Tibial nerve (tissue), 4 donors: ENCODE data around the gene ATP6V1G1. TPM values are rescaled to one million over a fixed set of nuclear protein-coding genes. Genes with fewer than 3 reads are reported as not detected.

ENCODE experiments used
- DNase-seq, 2 donors: peaks; one replicate each; pipeline ENCODE4 v3.0.0-alpha.2; 2019; ENCODE audit warnings: low spot score in 2 of 2
- H3K27ac ChIP-seq, 4 donors: fragments of 200-600 bp; sonication (generic) in 3 of 4; one replicate each; pipeline ENCODE4 v1.5.1; 2017 to 2019; ENCODE audit warnings: mild to moderate bottlenecking in 1 of 4
- H3K27me3 ChIP-seq, 2 donors: fragments of 200-600 bp; sonication (generic) in 1 of 2; one replicate each; pipeline versions ENCODE4 v1.5.1 to v1.6.0; 2017 to 2019
- H3K36me3 ChIP-seq, 3 donors: fragments of 200-600 bp; sonication (generic); one replicate each; pipeline ENCODE4 v1.5.1; 2018 to 2019
- H3K4me1 ChIP-seq, 4 donors: fragments of 200-600 bp; sonication (generic) in 3 of 4; one replicate each; pipeline ENCODE4 v1.5.1; 2017 to 2019
- H3K4me3 ChIP-seq, 4 donors: fragments of 200-600 bp; sonication (generic) in 3 of 4; one replicate each; pipeline ENCODE4 v1.5.1; 2017 to 2019; ENCODE audit warnings: mild to moderate bottlenecking in 1 of 4, moderate library complexity in 1 of 4
- H3K9me3 ChIP-seq, 4 donors: fragments of 200-600 bp; sonication (generic) in 3 of 4; one replicate each; pipeline ENCODE4 v1.5.1; 2017 to 2019
- EP300 ChIP-seq, 2 donors: sonication (generic); formaldehyde crosslinking; IDR thresholded peaks; one replicate each; pipeline ENCODE4 v1.6.1; 2017; ENCODE audit warnings: antibody characterized with exemption in 2 of 2, mild to moderate bottlenecking in 1 of 2
- POLR2A ChIP-seq, 2 donors: fragments of 450-650 bp; IDR thresholded peaks; one replicate each; pipeline ENCODE4 v1.6.1; 2017; ENCODE audit warnings: antibody characterized with exemption in 2 of 2, mild to moderate bottlenecking in 2 of 2, moderate library complexity in 2 of 2
- WGBS, 2 donors: methylation state at CpG; one replicate each; pipeline ENCODE4 v1.1.5; 2018; 5-methylcytosine and 5-hydroxymethylcytosine counted together
- total RNA-seq, 4 donors: library from RNA; depleted of rRNA; stranded (reverse); fragments of >200 nt; gene quantifications; one replicate each; pipeline ENCODE4 v1.1.0, GENCODE V29; 2016
- TF ChIP-seq, protein P1 (sequence below), 5 experiments: fragments of 200-600 bp in 3 of 5; fragments of 450-650 bp in 2 of 5; sonication (generic) in 3 of 5; IDR thresholded peaks; one replicate each; pipeline ENCODE4 v1.5.1; 2016 to 2019; ENCODE audit warnings: antibody characterized with exemption in 5 of 5, mild to moderate bottlenecking in 3 of 5, moderate library complexity in 2 of 5

ATP6V1G1 gene
- total RNA-seq, 4 donors from 2014 or later: 140 to 161 (median 154) TPM

DNA sequence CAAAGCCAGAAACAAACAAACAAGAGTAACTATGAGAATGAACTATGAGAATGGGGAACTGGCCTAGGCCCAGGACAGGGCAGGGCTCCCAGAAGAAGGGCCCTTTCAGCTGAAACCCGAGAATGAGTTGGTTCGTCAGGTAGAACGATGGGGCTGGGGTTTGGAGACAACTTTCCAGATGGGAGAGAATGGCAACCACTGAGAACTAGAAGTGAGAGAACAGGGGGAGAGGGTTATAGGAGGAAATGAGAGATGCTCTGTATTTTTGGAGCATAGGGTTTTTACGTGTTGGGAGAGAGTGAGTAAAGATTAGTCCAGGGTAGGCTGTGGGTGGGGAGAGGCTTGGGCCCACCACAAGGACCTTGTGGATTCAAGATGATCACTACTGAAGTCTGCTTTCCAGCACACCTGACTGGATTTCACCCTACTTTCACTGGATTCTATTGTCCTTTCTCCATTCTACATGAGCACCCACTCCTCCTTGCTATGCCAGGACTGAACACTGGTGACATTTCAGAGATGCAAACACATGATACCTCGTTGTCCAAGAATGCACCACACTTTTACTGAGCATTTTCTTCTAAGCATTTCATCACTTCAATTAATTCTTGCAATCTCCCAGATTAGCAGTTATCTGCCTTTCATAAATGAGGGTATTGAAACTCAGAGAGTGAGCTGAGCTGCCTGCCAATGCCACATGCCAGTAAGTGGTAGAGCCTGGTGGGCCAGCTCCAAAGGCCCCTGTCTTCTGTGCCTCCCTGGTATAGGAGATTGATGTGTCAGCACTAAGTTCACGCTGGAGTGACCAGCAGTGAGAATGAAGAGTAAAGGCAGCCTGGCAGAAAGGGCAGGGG is 20.3 kb downstream of the ATP6V1G1 start:
- peaks cover 0 to 27% (median 9%) of the 10 kb centered on the region in 4 donors for H3K4me1 ChIP-seq
- H3K4me3 ChIP-seq: no peak overlapping the region
- H3K27me3 ChIP-seq: no peaks in the 10 kb centered on the region
- H3K36me3 ChIP-seq: no peaks in the 10 kb centered on the region
- TF ChIP-seq EP300 (IDR thresholded peaks at IDR 0.05) (no peak), POLR2A (IDR thresholded peaks at IDR 0.05) (no peak)
- TF ChIP-seq, protein P1, sequence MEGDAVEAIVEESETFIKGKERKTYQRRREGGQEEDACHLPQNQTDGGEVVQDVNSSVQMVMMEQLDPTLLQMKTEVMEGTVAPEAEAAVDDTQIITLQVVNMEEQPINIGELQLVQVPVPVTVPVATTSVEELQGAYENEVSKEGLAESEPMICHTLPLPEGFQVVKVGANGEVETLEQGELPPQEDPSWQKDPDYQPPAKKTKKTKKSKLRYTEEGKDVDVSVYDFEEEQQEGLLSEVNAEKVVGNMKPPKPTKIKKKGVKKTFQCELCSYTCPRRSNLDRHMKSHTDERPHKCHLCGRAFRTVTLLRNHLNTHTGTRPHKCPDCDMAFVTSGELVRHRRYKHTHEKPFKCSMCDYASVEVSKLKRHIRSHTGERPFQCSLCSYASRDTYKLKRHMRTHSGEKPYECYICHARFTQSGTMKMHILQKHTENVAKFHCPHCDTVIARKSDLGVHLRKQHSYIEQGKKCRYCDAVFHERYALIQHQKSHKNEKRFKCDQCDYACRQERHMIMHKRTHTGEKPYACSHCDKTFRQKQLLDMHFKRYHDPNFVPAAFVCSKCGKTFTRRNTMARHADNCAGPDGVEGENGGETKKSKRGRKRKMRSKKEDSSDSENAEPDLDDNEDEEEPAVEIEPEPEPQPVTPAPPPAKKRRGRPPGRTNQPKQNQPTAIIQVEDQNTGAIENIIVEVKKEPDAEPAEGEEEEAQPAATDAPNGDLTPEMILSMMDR (IDR thresholded peaks at IDR 0.05): no peak
- no peak overlapping the region for H3K27ac ChIP-seq
- 81 to 85% methylated on average over 6 of the region's 6 CpGs for WGBS, 2 donors
- no peaks in the 10 kb centered on the region for H3K9me3 ChIP-seq
- DNase-seq: no peak

DNA sequence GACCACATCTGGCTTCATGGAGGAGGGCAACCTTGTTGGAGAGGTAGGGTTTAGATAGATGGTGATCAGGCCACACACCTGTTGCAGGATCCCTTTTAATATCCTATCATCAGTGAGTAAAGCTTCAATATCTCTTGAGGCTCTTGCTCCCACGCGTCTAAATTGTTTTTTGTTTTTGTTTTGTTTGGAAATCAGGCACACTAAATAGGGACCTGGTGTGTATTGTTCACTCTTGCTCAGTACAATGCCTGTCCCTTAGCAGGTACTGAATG is 20.9 kb downstream of the ATP6V1G1 start:
- Histone ChIP-seq H3K9me3 (no peaks in the 10 kb centered on the region), H3K27me3 (no peaks in the 10 kb centered on the region), H3K4me1 (peaks cover 0 to 32% (median 12%) of the 10 kb centered on the region in 4 donors), H3K4me3 (no peak overlapping the region), H3K36me3 (no peaks in the 10 kb centered on the region), H3K27ac (no peak overlapping the region)
- 66 to 93% methylated on average over 2 of the region's 2 CpGs for WGBS, 2 donors
- TF ChIP-seq, protein P1 (IDR thresholded peaks at IDR 0.05): no peak
- no peak for TF ChIP-seq POLR2A (IDR thresholded peaks at IDR 0.05)
- TF ChIP-seq EP300 (IDR thresholded peaks at IDR 0.05): no peak
- no peak for DNase-seq

DNA sequence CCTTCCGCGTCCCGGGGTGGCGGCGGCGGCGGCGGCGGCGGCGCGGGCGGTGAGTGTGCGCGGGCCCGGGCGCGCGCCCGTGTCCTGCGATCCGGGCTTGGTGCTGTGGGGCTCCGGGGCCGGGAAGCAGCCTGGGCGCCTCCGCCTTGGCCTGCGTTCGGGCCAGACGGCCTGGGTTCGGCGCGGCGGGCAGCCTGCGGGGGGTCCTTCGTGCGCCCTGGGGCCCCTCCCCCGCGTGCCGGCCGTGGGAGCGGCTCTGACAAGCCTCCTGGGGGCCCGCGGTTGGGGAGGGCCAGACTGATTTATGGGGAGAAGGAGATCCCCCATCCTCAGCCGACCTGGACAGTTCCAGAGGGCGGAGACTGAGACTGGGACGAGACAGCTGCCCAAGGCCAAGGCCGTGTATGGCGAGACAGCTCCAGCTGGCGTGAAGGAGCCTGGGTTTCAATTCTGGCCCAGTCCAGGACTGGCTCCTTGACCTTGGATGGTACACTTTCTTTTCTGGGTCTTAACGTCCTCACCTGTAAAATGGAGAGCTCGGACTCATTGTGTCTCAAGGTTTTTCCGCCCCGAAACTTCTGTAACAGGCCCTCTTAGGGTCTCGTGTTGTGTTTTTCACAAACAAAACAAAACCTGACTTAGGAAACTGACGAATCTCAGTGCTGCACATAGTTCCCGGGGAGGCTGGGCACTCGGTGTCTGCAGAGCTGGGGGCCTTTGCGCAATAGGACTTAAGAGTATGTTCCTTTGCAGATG is 24.1 kb downstream of the ATP6V1G1 start:
- DNase-seq: peak; percentile 25 to 33
- 10 to 11% methylated on average over 29 to 35 of the region's 58 CpGs for WGBS, 2 donors
- Histone ChIP-seq H3K4me1 (peaks cover 0 to 29% (median 12%) of the 10 kb centered on the region in 4 donors), H3K27ac (peak overlapping the region in 3 of 4 donors; percentile 86 to 91 (median 86)), H3K27me3 (no peaks in the 10 kb centered on the region), H3K9me3 (no peaks in the 10 kb centered on the region), H3K36me3 (no peaks in the 10 kb centered on the region), H3K4me3 (peak overlapping the region; percentile 47 to 80 (median 68))
- peak in 1 of 2 donors; percentile 12 for TF ChIP-seq POLR2A (IDR thresholded peaks at IDR 0.05)
- TF ChIP-seq, protein P1 (IDR thresholded peaks at IDR 0.05): no peak

DNA sequence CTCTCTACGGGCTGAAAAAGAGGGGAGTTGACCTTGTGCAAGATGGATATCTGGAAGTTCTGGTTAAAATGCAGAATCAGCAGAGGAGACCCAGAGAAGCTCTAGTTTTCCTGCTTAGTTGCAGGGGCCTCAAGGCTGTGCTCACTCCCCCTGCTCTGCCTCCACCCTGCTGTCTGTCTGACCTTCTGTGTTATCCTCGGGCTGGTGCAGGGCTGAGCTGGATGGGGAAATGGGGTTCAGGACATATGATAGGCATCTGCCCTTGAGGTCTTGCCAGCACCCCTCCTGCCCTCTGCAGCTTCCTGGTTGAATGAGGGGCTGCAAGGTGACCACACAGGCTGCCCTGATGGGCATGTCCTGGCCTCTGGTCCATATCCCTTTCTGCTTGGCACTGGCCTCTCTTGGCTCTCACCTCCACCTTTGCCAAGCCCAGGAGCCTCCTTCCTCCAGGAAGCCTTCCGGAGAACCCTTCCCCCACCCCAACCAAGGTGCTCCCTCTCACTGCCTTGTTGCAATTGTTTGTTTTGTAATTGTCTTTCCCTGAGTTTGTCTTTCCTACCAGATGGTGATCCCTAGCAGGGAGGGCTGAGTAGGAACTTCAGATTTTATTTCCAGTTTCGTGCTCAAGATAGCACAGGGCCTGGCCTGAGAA is 24.8 kb downstream of the ATP6V1G1 start:
- Histone ChIP-seq H3K4me3 (peak overlapping the region; percentile 47 to 80 (median 68)), H3K4me1 (peaks cover 0 to 33% (median 12%) of the 10 kb centered on the region in 4 donors), H3K27ac (peak overlapping the region in 2 of 4 donors; percentile 86 to 91), H3K27me3 (no peaks in the 10 kb centered on the region), H3K36me3 (peaks cover 0 to 5% (median 0%) of the 10 kb centered on the region in 3 donors), H3K9me3 (no peaks in the 10 kb centered on the region)
- WGBS, 2 donors: 48 to 55% methylated on average over 4 of the region's 4 CpGs
- TF ChIP-seq EP300 (IDR thresholded peaks at IDR 0.05) (no peak), POLR2A (IDR thresholded peaks at IDR 0.05) (no peak)
- TF ChIP-seq, protein P1 (IDR thresholded peaks at IDR 0.05): no peak
- DNase-seq: no peak
